Sigmoid colon (tissue), 7 donors: ENCODE measurements around the gene PPIA. TPM values are rescaled to one million over a fixed set of nuclear protein-coding genes. Genes with fewer than 3 reads are reported as not detected.

Experiments used
- DNase-seq: peaks from one replicate; pipeline ENCODE4 v3.0.0-alpha.2; 2019
- H3K27ac ChIP-seq, 4 donors: fragments of 200-600 bp; sonication (generic); one replicate each; pipeline ENCODE4 v1.5.1; 2016 to 2019; ENCODE audit warnings: mild to moderate bottlenecking in 1 of 4
- H3K27me3 ChIP-seq, 3 donors: fragments of 200-600 bp; sonication (generic); one replicate each; pipeline ENCODE4 v1.5.1; 2019; ENCODE audit warnings: mild to moderate bottlenecking in 1 of 3
- H3K36me3 ChIP-seq, 4 donors: fragments of 200-600 bp; sonication (generic); one replicate each; pipeline ENCODE4 v1.5.1; 2016 to 2019
- H3K4me1 ChIP-seq, 4 donors: fragments of 200-600 bp; sonication (generic); one replicate each; pipeline ENCODE4 v1.5.1; 2017 to 2019
- H3K4me3 ChIP-seq, 4 donors: fragments of 200-600 bp; sonication (generic); one replicate each; pipeline ENCODE4 v1.5.1; 2017 to 2019; ENCODE audit warnings: mild to moderate bottlenecking in 2 of 4, moderate library complexity in 1 of 4
- H3K9me3 ChIP-seq, 4 donors: fragments of 200-600 bp in 3 of 4; sonication (generic) in 3 of 4; one replicate each; pipeline versions ENCODE4 v1.5.1 to v1.6.1; 2013 to 2019
- EP300 ChIP-seq, 4 donors: sonication (generic); formaldehyde crosslinking; IDR thresholded peaks; one replicate each; pipeline ENCODE4 v1.6.1; 2017; ENCODE audit warnings: antibody characterized with exemption in 4 of 4
- POLR2A ChIP-seq, 2 donors: fragments of 450-650 bp; IDR thresholded peaks; one replicate each; pipeline ENCODE4 v1.6.1; 2016; ENCODE audit warnings: antibody characterized with exemption in 2 of 2, mild to moderate bottlenecking in 2 of 2, moderate library complexity in 2 of 2
- POLR2AphosphoS5 ChIP-seq, 4 donors: sonication (generic); formaldehyde crosslinking; IDR thresholded peaks; one replicate each; pipeline ENCODE4 v1.6.1; 2017; ENCODE audit warnings: antibody characterized with exemption in 4 of 4
- WGBS, 2 donors: extraction: QIAGEN DNeasy Blood & Tissue Kit; methylation state at CpG; one replicate each; pipeline ENCODE4 v1.1.7; 2013; 5-methylcytosine and 5-hydroxymethylcytosine counted together
- intact Hi-C: fragments of 100-400 bp; cut with DNase I; formaldehyde crosslinking; loops from one replicate; pipeline ENCODE4 v1.15.1; 2023
- polyA plus RNA-seq, 3 donors: library from polyadenylated mRNA; stranded (reverse); fragments of 200-250 nt; gene quantifications; one replicate each; pipeline ENCODE4 v1.2.3, GENCODE V29; 2013
- total RNA-seq, 4 donors: library from RNA; depleted of rRNA; stranded (reverse); fragments of >200 nt; gene quantifications; one replicate each; pipeline ENCODE4 v1.1.0, GENCODE V29; 2016
- TF ChIP-seq, protein P1 (sequence below), 4 experiments: fragments of 450-650 bp in 3 of 4; fragments of 200-600 bp in 1 of 4; IDR thresholded peaks; one replicate each; pipeline ENCODE4 v1.5.1; 2016 to 2019; ENCODE audit warnings: antibody characterized with exemption in 4 of 4, mild to moderate bottlenecking in 3 of 4, moderate library complexity in 2 of 4
- donor health status: healthy with polysubstance abuse.
- donor health status: Bipolar disorder and iron deficiency.
- donor health status: healthy.

PPIA gene
- total and polyA plus RNA-seq, 7 donors = 1,033 to 3,915 (median 1,396) TPM

DNA sequence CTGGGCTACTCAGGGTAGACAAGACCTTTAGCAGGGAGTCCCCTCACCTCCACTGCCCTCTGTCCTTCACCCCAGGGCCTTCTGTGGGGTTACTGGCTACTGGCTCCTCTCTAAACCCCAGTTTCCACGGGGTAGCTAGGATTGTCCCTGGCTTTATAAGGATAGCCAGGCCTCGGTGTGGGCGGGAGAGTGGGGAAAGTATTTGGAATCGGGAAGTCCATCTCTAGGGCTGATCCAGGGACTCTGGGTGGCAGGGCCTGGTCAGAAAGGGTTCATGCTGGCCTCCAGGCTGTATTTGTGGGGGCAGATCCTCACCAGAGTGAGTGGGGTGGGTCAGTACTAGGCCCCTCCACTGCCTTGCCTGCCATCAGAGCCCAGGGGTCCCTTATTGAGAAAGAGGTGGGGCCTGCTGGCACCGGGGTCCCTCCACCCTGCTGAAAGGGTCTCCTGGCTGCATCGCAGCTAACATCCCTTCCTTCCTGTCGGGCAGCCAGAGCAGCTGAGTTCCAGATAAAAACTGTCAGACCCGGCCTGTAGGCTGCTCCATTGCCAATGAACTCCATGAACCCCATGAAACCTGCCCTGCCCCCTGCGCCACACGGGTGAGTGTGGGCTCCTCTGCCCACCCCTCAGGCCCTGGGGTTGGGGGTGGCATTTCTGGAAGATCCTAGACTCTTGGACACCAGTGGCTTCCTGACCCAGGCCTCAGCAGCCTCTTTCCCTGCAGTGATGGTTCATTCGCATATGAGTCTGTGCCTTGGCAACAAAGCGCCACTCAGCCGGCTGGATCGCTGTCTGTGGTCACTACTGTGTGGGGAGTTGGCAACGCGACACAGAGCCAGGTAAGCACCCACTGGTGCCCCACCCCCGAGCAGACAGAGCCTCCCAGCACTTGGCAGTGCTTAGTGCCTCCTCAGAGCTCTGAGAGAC lies 40.5 kb upstream of the PPIA start:
- WGBS, 2 donors = 82 to 86% methylated on average over 17 of the region's 17 CpGs
- intact Hi-C loops = no loop called here
- Histone ChIP-seq H3K27ac (peak overlapping the region; percentile 41 to 69 (median 66)), H3K4me3 (no peak overlapping the region), H3K4me1 (peaks cover 0 to 51% (median 38%) of the 10 kb centered on the region in 4 donors), H3K9me3 (no peaks in the 10 kb centered on the region), H3K27me3 (no peaks in the 10 kb centered on the region), H3K36me3 (peaks cover 0 to 43% (median 23%) of the 10 kb centered on the region in 4 donors)
- TF ChIP-seq POLR2A (IDR thresholded peaks at IDR 0.05) = no peak
- no peak for TF ChIP-seq POLR2AphosphoS5 (IDR thresholded peaks at IDR 0.05)
- TF ChIP-seq, protein P1, sequence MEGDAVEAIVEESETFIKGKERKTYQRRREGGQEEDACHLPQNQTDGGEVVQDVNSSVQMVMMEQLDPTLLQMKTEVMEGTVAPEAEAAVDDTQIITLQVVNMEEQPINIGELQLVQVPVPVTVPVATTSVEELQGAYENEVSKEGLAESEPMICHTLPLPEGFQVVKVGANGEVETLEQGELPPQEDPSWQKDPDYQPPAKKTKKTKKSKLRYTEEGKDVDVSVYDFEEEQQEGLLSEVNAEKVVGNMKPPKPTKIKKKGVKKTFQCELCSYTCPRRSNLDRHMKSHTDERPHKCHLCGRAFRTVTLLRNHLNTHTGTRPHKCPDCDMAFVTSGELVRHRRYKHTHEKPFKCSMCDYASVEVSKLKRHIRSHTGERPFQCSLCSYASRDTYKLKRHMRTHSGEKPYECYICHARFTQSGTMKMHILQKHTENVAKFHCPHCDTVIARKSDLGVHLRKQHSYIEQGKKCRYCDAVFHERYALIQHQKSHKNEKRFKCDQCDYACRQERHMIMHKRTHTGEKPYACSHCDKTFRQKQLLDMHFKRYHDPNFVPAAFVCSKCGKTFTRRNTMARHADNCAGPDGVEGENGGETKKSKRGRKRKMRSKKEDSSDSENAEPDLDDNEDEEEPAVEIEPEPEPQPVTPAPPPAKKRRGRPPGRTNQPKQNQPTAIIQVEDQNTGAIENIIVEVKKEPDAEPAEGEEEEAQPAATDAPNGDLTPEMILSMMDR (IDR thresholded peaks at IDR 0.05) = no peak
- TF ChIP-seq EP300 (IDR thresholded peaks at IDR 0.05) = no peak
- peak; percentile 60 for DNase-seq

DNA sequence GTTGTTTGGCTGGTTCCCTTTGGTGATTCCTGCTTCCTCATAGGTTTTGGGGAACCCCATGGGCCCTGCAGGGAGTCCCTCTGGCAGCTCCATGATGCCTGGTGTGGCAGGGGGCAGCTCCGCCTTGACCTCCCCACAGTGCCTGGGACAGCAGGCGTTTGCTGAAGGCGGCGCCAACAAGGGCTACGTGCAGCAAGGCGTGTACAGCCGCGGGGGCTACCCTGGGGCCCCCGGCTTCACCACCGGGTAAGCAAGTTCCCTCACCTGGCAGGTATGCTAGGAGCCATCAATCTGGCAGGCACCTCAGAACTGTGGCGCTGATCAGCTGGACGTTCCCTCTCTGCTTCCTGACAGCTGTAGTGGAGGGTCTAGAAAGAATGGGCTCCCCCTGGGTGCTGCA lies 39.6 kb upstream of the PPIA start:
- H3K36me3 ChIP-seq = peaks cover 0 to 52% (median 27%) of the 10 kb centered on the region in 4 donors
- DNase-seq = no peak
- WGBS, 2 donors = 79 to 90% methylated on average over 12 of the region's 12 CpGs

DNA sequence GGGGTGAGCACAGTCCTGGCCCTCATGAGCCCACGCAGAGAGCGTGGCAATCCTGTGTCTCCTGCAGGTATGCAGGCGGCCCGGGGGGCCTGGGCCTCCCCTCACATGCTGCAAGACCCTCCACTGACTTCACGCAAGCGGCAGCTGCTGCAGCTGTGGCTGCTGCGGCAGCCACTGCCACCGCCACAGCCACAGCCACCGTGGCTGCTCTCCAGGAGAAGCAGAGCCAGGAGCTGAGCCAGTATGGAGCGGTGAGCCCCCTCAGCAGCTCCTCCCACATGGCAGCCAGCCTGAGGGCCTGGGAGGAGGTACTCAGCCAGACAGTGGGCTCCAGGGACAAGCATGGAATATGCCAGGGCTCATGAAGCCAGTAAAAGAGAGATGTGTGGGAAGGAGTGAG lies 39.2 kb upstream of the PPIA start:
- Histone ChIP-seq H3K9me3 (no peaks in the 10 kb centered on the region), H3K4me3 (no peak overlapping the region), H3K27me3 (no peaks in the 10 kb centered on the region), H3K27ac (peak overlapping the region in 2 of 4 donors; percentile 64 to 68), H3K4me1 (peaks cover 0 to 56% (median 35%) of the 10 kb centered on the region in 4 donors), H3K36me3 (peaks cover 0 to 53% (median 27%) of the 10 kb centered on the region in 4 donors)
- no peak for DNase-seq
- WGBS, 2 donors = 82 to 90% methylated on average over 10 of the region's 10 CpGs
- TF ChIP-seq, protein P1 (IDR thresholded peaks at IDR 0.05) = no peak
- no peak for TF ChIP-seq POLR2AphosphoS5 (IDR thresholded peaks at IDR 0.05)
- TF ChIP-seq EP300 (IDR thresholded peaks at IDR 0.05) = no peak
- TF ChIP-seq POLR2A (IDR thresholded peaks at IDR 0.05) = no peak
- intact Hi-C loops = no loop called here

More for the DNA sequence above, 39.6 kb upstream of the PPIA start:
- intact Hi-C loops = no loop called here
- TF ChIP-seq POLR2AphosphoS5 (IDR thresholded peaks at IDR 0.05) (no peak), EP300 (IDR thresholded peaks at IDR 0.05) (no peak), POLR2A (IDR thresholded peaks at IDR 0.05) (no peak)
- TF ChIP-seq, protein P1 (IDR thresholded peaks at IDR 0.05) = no peak
- no peak overlapping the region for H3K4me3 ChIP-seq
- no peaks in the 10 kb centered on the region for H3K9me3 ChIP-seq
- H3K27me3 ChIP-seq = no peaks in the 10 kb centered on the region
- peak overlapping the region in 2 of 4 donors; percentile 64 to 68 for H3K27ac ChIP-seq
- peaks cover 0 to 52% (median 32%) of the 10 kb centered on the region in 4 donors for H3K4me1 ChIP-seq

DNA sequence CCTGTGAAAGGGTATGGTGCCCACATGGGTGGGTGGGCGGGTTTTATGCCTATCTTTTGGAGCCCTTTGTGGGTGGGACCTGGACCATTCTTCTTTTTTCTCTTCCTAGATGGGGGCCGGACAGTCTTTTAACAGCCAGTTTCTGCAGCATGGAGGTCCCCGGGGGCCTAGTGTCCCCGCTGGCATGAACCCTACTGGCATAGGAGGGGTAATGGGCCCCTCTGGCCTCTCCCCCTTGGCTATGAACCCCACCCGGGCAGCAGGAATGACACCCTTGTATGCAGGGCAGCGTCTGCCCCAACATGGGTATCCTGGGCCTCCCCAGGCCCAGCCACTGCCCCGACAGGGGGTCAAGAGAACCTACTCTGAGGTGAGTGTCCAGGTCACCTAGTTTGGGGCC lies 38.7 kb upstream of the PPIA start:
- H3K9me3 ChIP-seq = no peaks in the 10 kb centered on the region
- peaks cover 0 to 59% (median 38%) of the 10 kb centered on the region in 4 donors for H3K4me1 ChIP-seq
- no peak overlapping the region for H3K4me3 ChIP-seq
- DNase-seq = no peak
- 92 to 95% methylated on average over 7 of the region's 7 CpGs for WGBS, 2 donors
- TF ChIP-seq POLR2A (IDR thresholded peaks at IDR 0.05) (no peak), EP300 (IDR thresholded peaks at IDR 0.05) (no peak), POLR2AphosphoS5 (IDR thresholded peaks at IDR 0.05) (no peak)
- TF ChIP-seq, protein P1 (IDR thresholded peaks at IDR 0.05) = no peak
- peak overlapping the region in 1 of 4 donors; percentile 64 for H3K27ac ChIP-seq
- no peaks in the 10 kb centered on the region for H3K27me3 ChIP-seq
- H3K36me3 ChIP-seq = peaks cover 0 to 57% (median 31%) of the 10 kb centered on the region in 4 donors
- intact Hi-C loops = no loop called here
